Heart right ventricle (tissue), 16 donors: ENCODE measurements around the gene CACNA1C. TPM values are rescaled to one million over a fixed set of nuclear protein-coding genes. Genes with fewer than 3 reads are reported as not detected.

ENCODE experiments used
- ATAC-seq, 8 donors: fragments of 200-7000 bp; cut with Tn5 transposase; one replicate each; pipeline ENCODE4 v1.9.1; 2020; ENCODE audit warnings: mild to moderate bottlenecking in 8 of 8, moderate library complexity in 8 of 8, moderate number of reproducible peaks in 1 of 8
- DNase-seq, 2 donors: peaks; one replicate each; pipeline ENCODE4 v3.0.0-alpha.2; 2020
- H3K27ac ChIP-seq, 10 donors: fragments of 200-600 bp; sonication (generic) in 2 of 10; one replicate each; pipeline versions ENCODE4 v1.5.0 to v1.8.0; 2020 to 2022; ENCODE audit warnings: mild to moderate bottlenecking in 3 of 10
- H3K27me3 ChIP-seq, 7 donors: fragments of 200-600 bp; one replicate each; pipeline ENCODE4 v1.8.0; 2021 to 2022; ENCODE audit warnings: mild to moderate bottlenecking in 2 of 7
- H3K36me3 ChIP-seq, 9 donors: fragments of 200-600 bp; sonication (generic) in 1 of 9; one replicate each; pipeline versions ENCODE4 v1.5.0 to v1.8.0; 2020 to 2022; ENCODE audit warnings: mild to moderate bottlenecking in 2 of 9
- H3K4me1 ChIP-seq, 9 donors: fragments of 200-600 bp; sonication (generic) in 1 of 9; one replicate each; pipeline versions ENCODE4 v1.5.0 to v1.8.0; 2020 to 2022; ENCODE audit warnings: mild to moderate bottlenecking in 4 of 9
- H3K4me3 ChIP-seq, 10 donors: fragments of 200-600 bp; sonication (generic) in 2 of 10; one replicate each; pipeline versions ENCODE4 v1.5.0 to v1.8.0; 2020 to 2022; ENCODE audit warnings: mild to moderate bottlenecking in 7 of 10, moderate library complexity in 2 of 10
- H3K9me3 ChIP-seq, 11 donors: fragments of 200-600 bp in 10 of 11; sonication (generic) in 2 of 11; one replicate each; pipeline versions ENCODE4 v1.5.0 to v1.8.0; 2013 to 2022; ENCODE audit warnings: mild to moderate bottlenecking in 2 of 11, control low read depth in 1 of 11, moderate library complexity in 1 of 11
- WGBS, 2 donors: extraction: QIAGEN DNeasy Blood & Tissue Kit; methylation state at CpG; one replicate each; pipeline ENCODE4 v1.1.7; 2013; ENCODE audit warnings: inconsistent platforms in 1 of 2; 5-methylcytosine and 5-hydroxymethylcytosine counted together
- intact Hi-C, 10 donors: fragments of 100-400 bp; cut with DNase I; formaldehyde crosslinking; loops; one replicate each; pipeline versions ENCODE4 v1.11.1 to v1.14.2; 2022
- polyA plus RNA-seq, 2 donors: library from polyadenylated mRNA; stranded (reverse); fragments of 200-250 nt; gene quantifications; one replicate each; pipeline ENCODE4 v1.2.3, GENCODE V29; 2013
- total RNA-seq, 10 donors: library from RNA; stranded (reverse); fragmentation: NEBNext Ultra II Directional in 3 of 10; extraction: Animal tissue kit (Norgen Biotek cat#: 25700) in 3 of 10; gene quantifications; one replicate each; pipeline versions ENCODE4 v1.2.1 to v1.2.4, GENCODE V29; 2021 to 2023
- TF ChIP-seq, protein P1 (sequence below), 9 donors: fragments of 200-600 bp; sonication (generic) in 2 of 9; IDR thresholded peaks; one replicate each; pipeline versions ENCODE4 v1.5.0 to v1.8.0; 2021 to 2022; ENCODE audit warnings: antibody characterized with exemption in 9 of 9, mild to moderate bottlenecking in 5 of 9, moderate library complexity in 1 of 9
- donor health status: Arrhythmogenic right ventricular cardiomyopathy.
- donor health status: ischemic (EF 13 %, LVEDD 7.1; RV severe dilation, severe dysfunction).
- donor health status: healthy with polysubstance abuse.
- donor health status: DM: no; HTN: yes; CAD: no.
- donor health status: DM: no; HTN: no; CAD: no.
- donor health status: ischemic (EF 25% LVEDD 6.9; RV normal size, moderate dysfunction).
- donor health status: ischemic (EF 25% LVEDD 5.7; RV mildly dilated, moderate dysfunction).
- donor health status: healthy.
- donor health status: DM: yes; HTN: yes; CAD: no.
- donor health status: Ischemic cardiomyopathy.
- donor health status: ischemic (EF 35%, LVEDD 5.7; RV mildly dilated, moderate dysfunction).
- donor health status: nonischemic (EF 11% LVEDD 7.7; RV severe dilation, severe dysfunction).
- donor health status: DM: yes; HTN: yes; CAD: no.
- donor health status: PGD.
- donor health status: ischemic (EF 29% LVEDD 5.4; RV normal size, mild dysfunction).
- donor health status: nonischemic (EF 23%, LVEDD 6.1; RV moderate dilation, normal function).

The CACNA1C gene
- total and polyA plus RNA-seq, 12 donors = 19.1 to 222 (median 183) TPM

DNA sequence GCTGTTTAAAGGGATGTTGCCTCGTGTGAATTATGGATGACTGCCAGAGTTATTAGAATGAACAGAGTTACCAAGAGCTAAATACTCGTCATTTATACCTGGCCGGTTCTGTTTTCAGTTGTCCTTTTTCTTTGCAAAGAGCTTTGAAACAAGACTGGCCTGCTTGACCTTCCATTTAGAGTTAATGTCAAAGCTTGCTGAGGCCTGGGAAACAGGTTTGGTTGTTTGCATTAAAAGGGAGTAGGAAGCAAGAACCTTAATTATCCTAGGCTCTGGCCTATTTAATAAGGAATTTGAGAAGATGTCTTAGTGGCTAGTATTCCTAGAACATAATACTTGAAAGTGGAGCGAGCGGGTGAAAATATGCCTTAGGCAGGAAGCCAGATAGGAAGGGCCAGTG is 233.3 kb downstream of the CACNA1C start:
- peaks cover 40 to 94% (median 91%) of the 10 kb centered on the region in 9 donors for H3K4me1 ChIP-seq
- H3K4me3 ChIP-seq = no peak overlapping the region
- no peaks in the 10 kb centered on the region for H3K27me3 ChIP-seq
- 36 to 54% methylated on average over 5 of the region's 5 CpGs for WGBS, 2 donors
- DNase-seq (no peak), ATAC-seq (no peak)
- peak overlapping the region; percentile 53 to 76 (median 70) for H3K27ac ChIP-seq
- no peaks in the 10 kb centered on the region for H3K36me3 ChIP-seq
- H3K9me3 ChIP-seq = no peaks in the 10 kb centered on the region
- TF ChIP-seq, protein P1, sequence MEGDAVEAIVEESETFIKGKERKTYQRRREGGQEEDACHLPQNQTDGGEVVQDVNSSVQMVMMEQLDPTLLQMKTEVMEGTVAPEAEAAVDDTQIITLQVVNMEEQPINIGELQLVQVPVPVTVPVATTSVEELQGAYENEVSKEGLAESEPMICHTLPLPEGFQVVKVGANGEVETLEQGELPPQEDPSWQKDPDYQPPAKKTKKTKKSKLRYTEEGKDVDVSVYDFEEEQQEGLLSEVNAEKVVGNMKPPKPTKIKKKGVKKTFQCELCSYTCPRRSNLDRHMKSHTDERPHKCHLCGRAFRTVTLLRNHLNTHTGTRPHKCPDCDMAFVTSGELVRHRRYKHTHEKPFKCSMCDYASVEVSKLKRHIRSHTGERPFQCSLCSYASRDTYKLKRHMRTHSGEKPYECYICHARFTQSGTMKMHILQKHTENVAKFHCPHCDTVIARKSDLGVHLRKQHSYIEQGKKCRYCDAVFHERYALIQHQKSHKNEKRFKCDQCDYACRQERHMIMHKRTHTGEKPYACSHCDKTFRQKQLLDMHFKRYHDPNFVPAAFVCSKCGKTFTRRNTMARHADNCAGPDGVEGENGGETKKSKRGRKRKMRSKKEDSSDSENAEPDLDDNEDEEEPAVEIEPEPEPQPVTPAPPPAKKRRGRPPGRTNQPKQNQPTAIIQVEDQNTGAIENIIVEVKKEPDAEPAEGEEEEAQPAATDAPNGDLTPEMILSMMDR (IDR thresholded peaks at IDR 0.05) = no peak
- intact Hi-C loops = loop anchor here in 8 of 10 donors (5.0 to 10.0 kb wide), 6 partner anchors 229 to 491 kb away; partner anchors contain the start of gene CACNA1C (in 2 of the 8)

DNA sequence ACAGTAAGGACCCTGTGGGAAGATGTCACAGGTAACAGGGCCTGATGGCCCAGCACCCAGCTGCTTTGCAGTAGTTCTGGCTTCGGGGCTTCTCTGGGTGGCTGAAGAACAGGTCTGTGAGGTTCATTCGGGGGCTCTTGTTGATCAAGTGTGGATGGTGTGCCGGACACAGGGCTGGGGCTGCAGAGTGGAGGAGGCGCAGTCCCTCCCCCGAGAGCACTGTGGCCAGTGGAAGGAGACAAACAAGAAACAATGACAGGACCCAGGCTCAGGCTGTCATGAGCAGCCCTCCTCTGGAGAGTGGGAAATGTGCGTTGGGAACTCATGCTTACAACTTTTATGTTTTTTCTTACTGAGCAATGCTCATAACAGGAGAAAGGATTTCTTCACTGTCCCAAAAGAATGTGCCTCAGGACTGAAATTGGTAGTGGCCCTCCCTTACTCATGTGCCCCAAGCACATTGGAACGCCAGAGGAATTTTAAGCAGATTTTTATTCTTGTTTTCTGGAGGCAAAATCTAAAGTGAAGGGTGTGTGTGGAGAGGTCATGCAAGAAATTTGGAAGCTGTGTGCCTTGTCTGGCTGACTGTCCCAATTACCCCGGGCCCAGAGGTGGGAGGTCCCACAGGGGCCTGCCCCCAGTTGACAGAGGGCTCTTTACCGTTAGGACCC is 233.8 kb downstream of the CACNA1C start:
- peak in 5 of 8 donors; percentile 8 to 37 (median 16) for ATAC-seq
- 45 to 53% methylated on average over 9 of the region's 9 CpGs for WGBS, 2 donors
- H3K36me3 ChIP-seq = no peaks in the 10 kb centered on the region
- intact Hi-C loops = loop anchor here in 8 of 10 donors (5.0 to 10.0 kb wide), 6 partner anchors 229 to 492 kb away; partner anchors contain the start of gene CACNA1C (in 2 of the 8)
- H3K27ac ChIP-seq = peak overlapping the region; percentile 53 to 76 (median 70)
- peaks cover 40 to 99% (median 95%) of the 10 kb centered on the region in 9 donors for H3K4me1 ChIP-seq
- DNase-seq = no peak
- TF ChIP-seq, protein P1 (IDR thresholded peaks at IDR 0.05) = no peak
- no peak overlapping the region for H3K4me3 ChIP-seq
- no peaks in the 10 kb centered on the region for H3K27me3 ChIP-seq
- no peaks in the 10 kb centered on the region for H3K9me3 ChIP-seq

DNA sequence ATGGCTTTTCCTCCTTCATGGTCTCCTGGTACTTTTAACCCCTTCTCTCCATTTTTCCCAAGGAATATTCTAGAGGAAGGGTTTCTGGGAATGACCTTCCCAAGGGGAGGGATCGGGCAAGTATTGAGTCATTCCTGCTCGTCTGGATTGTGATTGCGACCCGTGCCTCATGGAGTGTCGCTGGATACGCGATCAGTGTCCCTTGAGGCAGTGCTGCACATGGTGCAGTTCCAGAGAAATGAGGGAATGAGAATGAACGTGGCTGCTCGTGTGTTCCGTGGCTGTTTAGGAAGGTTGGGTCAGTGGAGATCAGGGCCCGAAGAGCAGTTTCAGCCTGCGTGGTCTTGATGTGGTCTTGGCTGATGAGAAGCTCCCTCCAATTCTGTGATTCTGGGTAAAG is 234.4 kb downstream of the CACNA1C start:
- WGBS, 2 donors = 46 to 49% methylated on average over 12 of the region's 12 CpGs
- intact Hi-C loops = loop anchor here in 8 of 10 donors (5.0 to 10.0 kb wide), 6 partner anchors 230 to 492 kb away; partner anchors contain the start of gene CACNA1C (in 2 of the 8)
- peak in 5 of 8 donors; percentile 12 to 32 (median 21) for ATAC-seq
- Histone ChIP-seq H3K36me3 (no peaks in the 10 kb centered on the region), H3K27ac (peak overlapping the region; percentile 53 to 76 (median 70)), H3K4me3 (no peak overlapping the region), H3K4me1 (peaks cover 40 to 100% (median 95%) of the 10 kb centered on the region in 9 donors), H3K27me3 (no peaks in the 10 kb centered on the region), H3K9me3 (no peaks in the 10 kb centered on the region)
- peak in 1 of 2 donors; percentile 60 for DNase-seq
- TF ChIP-seq, protein P1 (IDR thresholded peaks at IDR 0.05) = no peak

GRCh38 chr12:2287589-2287988 is 234.8 kb downstream of the CACNA1C start:
- H3K4me1 ChIP-seq = peaks cover 40 to 100% (median 94%) of the 10 kb centered on the region in 9 donors

More at GRCh38 chr12:2287589-2287988, 234.8 kb downstream of the CACNA1C start:
- TF ChIP-seq, protein P1 (IDR thresholded peaks at IDR 0.05) = no peak
- Histone ChIP-seq H3K27me3 (no peaks in the 10 kb centered on the region), H3K4me3 (no peak overlapping the region), H3K9me3 (no peaks in the 10 kb centered on the region), H3K36me3 (no peaks in the 10 kb centered on the region), H3K27ac (peak overlapping the region; percentile 53 to 76 (median 70))
- WGBS, 2 donors = 74 to 78% methylated on average over 5 of the region's 5 CpGs
- intact Hi-C loops = loop anchor here in 8 of 10 donors (5.0 to 10.0 kb wide), 6 partner anchors 230 to 493 kb away; partner anchors contain the start of gene CACNA1C (in 2 of the 8)
- ATAC-seq (no peak), DNase-seq (no peak)
